GM18858 (cell line): Measurements from ENCODE around the gene FHOD1.

Experiments
- ATAC-seq: cut with Tn5 transposase; IDR thresholded peaks from one replicate; pipeline ENCODE4 v1.9.1; 2021; ENCODE audit not compliant: unreplicated experiment

FHOD1 gene

GRCh38 chr16:67193536-67193935 is 53.7 kb downstream of the FHOD1 start:
- no peak for ATAC-seq

- ATAC-seq, result no peak
These were observed 54.4 kb downstream of the FHOD1 start for GRCh38 chr16:67192781-67193361.

GRCh38 chr16:67191995-67192681 is 55.1 kb downstream of the FHOD1 start, which contains the start of gene E2F4:
E2F4 (plus strand) TSS chr16:67192155; CDS start chr16:67192228, 73 bp downstream.
- ATAC-seq, result peak; percentile 71

- no peak for ATAC-seq
These were observed 55.8 kb downstream of the FHOD1 start for GRCh38 chr16:67191411-67191994.

GRCh38 chr16:67190448-67191399 is 56.6 kb downstream of the FHOD1 start:
- ATAC-seq, result no peak

GRCh38 chr16:67190041-67190440 is 57.2 kb downstream of the FHOD1 start, which contains the start of gene EXOC3L1:
EXOC3L1 (minus strand) TSS chr16:67190136; CDS start chr16:67189676, 460 bp downstream.
- ATAC-seq, result no peak

- no peak for ATAC-seq
These were observed 58.5 kb downstream of the FHOD1 start for GRCh38 chr16:67188798-67189197.

GRCh38 chr16:67188323-67188722 is 59.0 kb downstream of the FHOD1 start:
- ATAC-seq, result no peak

- ATAC-seq, result no peak
These were observed 59.9 kb downstream of the FHOD1 start for GRCh38 chr16:67187175-67187890.

- no peak for ATAC-seq
These were observed 60.7 kb downstream of the FHOD1 start for GRCh38 chr16:67186550-67186950.

- no peak for ATAC-seq
These were observed 61.6 kb downstream of the FHOD1 start for GRCh38 chr16:67185651-67186134.

GRCh38 chr16:67184995-67185650 is 62.2 kb downstream of the FHOD1 start:
- no peak for ATAC-seq

- ATAC-seq, result no peak
These were observed 62.8 kb downstream of the FHOD1 start for GRCh38 chr16:67184453-67184994.

- peak; percentile 86 for ATAC-seq
These were observed 63.4 kb downstream of the FHOD1 start, which contains the start of gene MATCAP1 for GRCh38 chr16:67183627-67184452. MATCAP1 (minus strand) TSS chr16:67183963; CDS start chr16:67180610, 3,353 bp downstream.

- no peak for ATAC-seq
These were observed 64.0 kb downstream of the FHOD1 start for GRCh38 chr16:67183284-67183626.

- ATAC-seq, result no peak
These were observed 65.0 kb downstream of the FHOD1 start for GRCh38 chr16:67182288-67182687.

GRCh38 chr16:67181346-67181745 is 65.9 kb downstream of the FHOD1 start:
- no peak for ATAC-seq

- no peak for ATAC-seq
These were observed 67.1 kb downstream of the FHOD1 start for GRCh38 chr16:67180166-67180565.
